SK-N-MC (cell line): ENCODE measurements around the gene PRAC1.

Source experiments
- EZH2 ChIP-seq: fragments of 200-600 bp; sonication (generic); IDR thresholded peaks from one replicate; pipeline ENCODE4 v1.6.1; 2017; ENCODE audit warnings: antibody characterized with exemption
- POLR2AphosphoS5 ChIP-seq: IDR thresholded peaks from 2 replicates; pipeline ENCODE4 v1.6.1; 2012; ENCODE audit warnings: mild to moderate bottlenecking, low read depth, low read length, borderline replicate concordance

DNA sequence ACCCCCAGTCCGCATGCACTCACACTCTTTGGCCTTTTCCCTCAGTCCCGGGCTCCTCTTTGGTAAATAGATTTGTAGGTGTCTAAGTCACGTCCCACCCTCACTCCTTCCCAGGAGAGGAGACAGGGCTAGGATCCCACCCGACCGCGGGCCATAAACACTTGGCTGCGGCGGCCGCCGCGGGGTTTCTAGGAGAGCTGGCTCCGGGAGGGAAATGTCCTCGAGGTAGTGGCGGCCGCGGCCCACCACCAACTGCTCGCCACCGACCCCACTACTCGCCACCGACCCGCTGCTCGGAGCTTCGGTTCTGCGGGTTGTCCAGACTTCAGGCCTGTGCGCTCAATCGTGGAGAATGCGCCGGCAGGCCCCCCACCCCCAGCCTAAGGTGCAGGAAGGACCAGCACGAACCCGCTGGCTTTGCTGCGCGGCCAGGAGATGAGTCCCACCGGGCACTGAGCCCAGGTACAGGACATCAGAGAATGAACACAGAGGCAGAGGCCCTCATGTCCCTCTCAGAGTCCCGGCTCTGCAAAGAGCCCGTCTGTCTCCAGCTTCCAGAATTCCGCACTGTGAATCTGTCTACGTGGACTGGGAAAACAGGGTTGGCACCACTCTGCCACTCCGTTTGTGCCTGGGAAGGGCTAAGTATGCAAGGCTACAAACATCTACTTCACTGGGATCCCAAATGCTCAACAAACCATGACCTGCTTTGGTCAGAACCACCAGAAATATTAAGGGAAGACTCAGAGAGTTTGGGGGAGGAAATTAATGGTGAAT is 3.2 kb upstream of the PRAC1 start:
- TF ChIP-seq EZH2: no peak
- no peak for TF ChIP-seq POLR2AphosphoS5
